D721Med (cell line): ENCODE results near the gene EPHA8.

Source experiments
- DNase-seq: peaks from one replicate; pipeline ENCODE4 v3.0.0; 2011; ENCODE audit warnings: low spot score; ENCODE audit not compliant: insufficient read length
- FAIRE-seq: peaks from 2 replicates; lab custom pipeline; 2011; peaks lifted over from hg19 to GRCh38; lab: Jason Lieb, UNC
- TF ChIP-seq, protein P1 (sequence below): IDR thresholded peaks from 2 replicates; pipeline ENCODE4 v1.5.1; 2012; ENCODE audit warnings: mild to moderate bottlenecking, control low read depth; ENCODE audit not compliant: insufficient read depth; ENCODE audit errors: missing control alignments

The EPHA8 gene

DNA sequence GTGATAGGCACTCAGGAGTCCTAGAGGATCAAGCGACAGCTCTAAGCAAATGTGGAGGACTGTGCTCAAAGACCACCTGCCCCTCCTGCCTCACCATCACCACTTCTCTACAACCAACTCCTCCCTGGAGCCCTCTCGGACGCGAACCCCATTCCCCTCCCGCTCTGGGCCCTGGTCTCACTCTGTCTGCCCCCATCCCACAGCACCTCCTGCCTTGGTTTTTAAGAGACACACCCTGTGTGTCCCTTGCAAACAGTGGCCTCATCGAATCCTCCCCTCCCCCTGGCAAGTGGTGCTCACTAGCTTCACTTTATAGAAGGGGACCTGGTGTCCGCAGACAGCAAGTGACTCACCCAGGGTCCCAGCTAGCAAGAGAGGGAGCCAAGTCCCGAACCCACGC, 28.8 kb downstream of the EPHA8 start:
- FAIRE-seq (no peak), DNase-seq (no peak)
- TF ChIP-seq, protein P1, sequence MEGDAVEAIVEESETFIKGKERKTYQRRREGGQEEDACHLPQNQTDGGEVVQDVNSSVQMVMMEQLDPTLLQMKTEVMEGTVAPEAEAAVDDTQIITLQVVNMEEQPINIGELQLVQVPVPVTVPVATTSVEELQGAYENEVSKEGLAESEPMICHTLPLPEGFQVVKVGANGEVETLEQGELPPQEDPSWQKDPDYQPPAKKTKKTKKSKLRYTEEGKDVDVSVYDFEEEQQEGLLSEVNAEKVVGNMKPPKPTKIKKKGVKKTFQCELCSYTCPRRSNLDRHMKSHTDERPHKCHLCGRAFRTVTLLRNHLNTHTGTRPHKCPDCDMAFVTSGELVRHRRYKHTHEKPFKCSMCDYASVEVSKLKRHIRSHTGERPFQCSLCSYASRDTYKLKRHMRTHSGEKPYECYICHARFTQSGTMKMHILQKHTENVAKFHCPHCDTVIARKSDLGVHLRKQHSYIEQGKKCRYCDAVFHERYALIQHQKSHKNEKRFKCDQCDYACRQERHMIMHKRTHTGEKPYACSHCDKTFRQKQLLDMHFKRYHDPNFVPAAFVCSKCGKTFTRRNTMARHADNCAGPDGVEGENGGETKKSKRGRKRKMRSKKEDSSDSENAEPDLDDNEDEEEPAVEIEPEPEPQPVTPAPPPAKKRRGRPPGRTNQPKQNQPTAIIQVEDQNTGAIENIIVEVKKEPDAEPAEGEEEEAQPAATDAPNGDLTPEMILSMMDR = no peak

DNA sequence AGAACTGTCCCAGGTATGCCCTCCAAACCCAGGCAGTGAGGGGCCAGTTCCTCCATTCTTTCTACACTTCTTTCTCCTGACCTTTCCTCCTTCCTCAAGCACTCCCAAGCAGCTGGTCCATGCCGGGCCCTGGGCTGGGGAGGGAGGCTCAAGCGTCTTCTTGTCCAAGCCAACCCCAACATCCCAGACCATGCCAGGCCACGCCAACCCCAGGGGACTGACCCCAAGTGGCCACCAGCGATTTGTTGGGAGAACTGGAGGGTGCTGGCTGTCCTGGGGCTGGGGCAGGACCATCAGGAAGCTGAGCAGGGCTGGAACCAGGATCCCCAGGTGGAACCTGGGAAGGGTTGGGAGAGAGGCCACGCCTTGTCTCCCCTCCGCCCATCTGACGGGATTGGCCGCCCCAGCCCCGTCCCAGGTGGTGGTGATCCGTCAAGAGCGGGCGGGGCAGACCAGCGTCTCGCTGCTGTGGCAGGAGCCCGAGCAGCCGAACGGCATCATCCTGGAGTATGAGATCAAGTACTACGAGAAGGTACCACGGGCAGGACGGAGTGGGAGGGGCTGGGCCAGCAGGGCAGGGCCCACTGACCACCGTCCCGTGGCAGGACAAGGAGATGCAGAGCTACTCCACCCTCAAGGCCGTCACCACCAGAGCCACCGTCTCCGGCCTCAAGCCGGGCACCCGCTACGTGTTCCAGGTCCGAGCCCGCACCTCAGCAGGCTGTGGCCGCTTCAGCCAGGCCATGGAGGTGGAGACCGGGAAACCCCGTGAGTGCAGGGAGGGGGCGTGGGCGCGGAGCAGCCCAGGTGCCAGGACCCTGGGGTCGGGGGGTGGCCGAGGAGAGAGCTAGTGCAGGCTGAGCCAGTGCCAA, 29.9 kb downstream of the EPHA8 start:
- no peak for FAIRE-seq
- TF ChIP-seq, protein P1 = no peak
- no peak for DNase-seq

DNA sequence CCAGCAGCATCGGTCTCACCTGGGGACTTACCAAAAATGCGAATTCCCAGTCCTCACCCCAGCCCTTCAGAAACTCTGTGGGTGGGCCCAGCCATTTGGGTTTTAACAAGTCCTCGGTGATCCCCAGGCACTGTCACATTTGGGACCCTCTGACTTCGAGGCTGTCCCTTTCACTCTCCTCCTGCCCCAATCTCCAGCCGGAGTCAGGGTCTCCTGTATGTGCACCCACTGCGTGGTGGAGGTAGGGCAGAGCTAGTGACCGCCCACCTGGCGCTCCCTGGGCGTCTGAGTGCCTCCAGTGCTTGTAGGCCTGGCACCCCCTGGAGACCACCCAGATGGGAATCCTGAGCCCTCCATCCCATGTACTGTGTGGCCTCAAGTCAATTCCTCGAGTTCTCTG, 31.1 kb downstream of the EPHA8 start:
- FAIRE-seq = no peak
- DNase-seq = no peak
- TF ChIP-seq, protein P1 = no peak

DNA sequence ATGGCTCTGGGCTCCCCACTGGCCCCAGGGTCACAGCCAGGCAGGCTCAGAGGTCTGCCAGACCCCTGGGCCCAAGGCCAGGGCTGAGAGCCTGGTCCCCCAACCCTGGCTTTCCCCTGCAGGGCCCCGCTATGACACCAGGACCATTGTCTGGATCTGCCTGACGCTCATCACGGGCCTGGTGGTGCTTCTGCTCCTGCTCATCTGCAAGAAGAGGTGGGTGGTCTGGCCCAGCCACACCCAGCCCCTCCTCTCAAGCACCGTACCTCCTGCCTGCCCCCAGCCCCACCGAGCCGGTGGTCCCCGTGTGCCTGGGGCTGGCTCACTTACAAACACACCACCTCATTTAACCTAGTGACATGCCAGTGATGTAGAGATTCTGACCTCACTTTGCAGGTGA, 31.8 kb downstream of the EPHA8 start:
- FAIRE-seq (no peak), DNase-seq (no peak)
- TF ChIP-seq, protein P1 = no peak

DNA sequence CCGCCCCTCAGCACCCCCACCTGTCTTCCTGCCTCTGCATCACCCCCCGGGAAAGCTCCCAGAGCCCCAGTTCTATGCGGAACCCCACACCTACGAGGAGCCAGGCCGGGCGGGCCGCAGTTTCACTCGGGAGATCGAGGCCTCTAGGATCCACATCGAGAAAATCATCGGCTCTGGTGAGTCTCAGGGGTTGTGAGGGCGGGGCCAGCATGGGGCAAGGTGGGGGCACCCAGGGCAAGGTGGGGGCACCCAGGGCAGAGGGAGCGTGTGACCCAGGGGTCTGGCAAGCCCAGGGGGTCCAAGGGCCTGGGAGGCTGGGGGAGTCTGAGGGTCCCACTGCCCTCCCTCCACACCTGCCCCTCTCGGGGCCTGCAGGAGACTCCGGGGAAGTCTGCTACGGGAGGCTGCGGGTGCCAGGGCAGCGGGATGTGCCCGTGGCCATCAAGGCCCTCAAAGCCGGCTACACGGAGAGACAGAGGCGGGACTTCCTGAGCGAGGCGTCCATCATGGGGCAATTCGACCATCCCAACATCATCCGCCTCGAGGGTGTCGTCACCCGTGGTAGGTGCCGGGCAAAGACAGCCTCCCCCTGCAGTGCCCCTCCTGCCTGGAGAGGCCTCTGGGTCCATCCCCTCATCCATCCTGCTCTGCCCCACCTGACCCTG, 34.1 kb downstream of the EPHA8 start:
- TF ChIP-seq, protein P1 = no peak
- FAIRE-seq (no peak), DNase-seq (no peak)

DNA sequence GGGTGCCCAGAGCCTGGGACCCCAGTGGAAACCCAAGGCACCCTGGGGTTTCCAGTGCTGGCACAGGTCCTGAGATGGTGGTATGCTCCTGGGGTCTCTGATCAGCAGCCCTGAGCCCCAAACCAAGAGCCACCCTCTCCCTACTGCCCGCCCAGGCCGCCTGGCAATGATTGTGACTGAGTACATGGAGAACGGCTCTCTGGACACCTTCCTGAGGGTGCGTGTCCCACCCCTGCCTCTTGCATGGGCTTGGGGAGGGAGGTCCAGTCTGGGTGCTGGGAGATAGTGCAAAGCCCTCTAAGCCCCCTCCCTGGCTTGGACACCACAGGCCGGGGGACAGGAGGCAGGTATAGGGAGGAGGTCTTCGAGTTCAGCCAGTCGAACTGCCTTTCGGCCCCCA, 34.7 kb downstream of the EPHA8 start:
- no peak for DNase-seq
- no peak for FAIRE-seq
- TF ChIP-seq, protein P1 = no peak

DNA sequence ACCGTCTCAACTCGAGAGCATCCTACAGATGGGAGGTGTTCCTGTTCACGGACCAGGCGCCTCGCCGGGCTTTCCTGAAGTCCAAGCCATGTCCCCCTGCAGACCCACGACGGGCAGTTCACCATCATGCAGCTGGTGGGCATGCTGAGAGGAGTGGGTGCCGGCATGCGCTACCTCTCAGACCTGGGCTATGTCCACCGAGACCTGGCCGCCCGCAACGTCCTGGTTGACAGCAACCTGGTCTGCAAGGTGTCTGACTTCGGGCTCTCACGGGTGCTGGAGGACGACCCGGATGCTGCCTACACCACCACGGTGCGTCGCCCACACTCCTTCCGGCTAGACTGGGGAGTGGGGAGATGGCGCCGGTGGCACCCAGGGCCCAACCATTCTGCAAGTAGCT, 35.4 kb downstream of the EPHA8 start:
- TF ChIP-seq, protein P1 = no peak
- FAIRE-seq = no peak
- no peak for DNase-seq
